Endometrium (tissue), 2 donors: ENCODE data around the gene KLHL2.
"Not testable (repeated sequence)": the region's sequence is repeated elsewhere in the genome, so short reads cannot be mapped to it uniquely, and the experiment has no call there.

ENCODE experiments used
- FAIRE-seq: peaks from 2 replicates; lab custom pipeline; 2012; peaks lifted over from hg19 to GRCh38; lab: Jason Lieb, UNC
- donor health status: control.
- donor health status: control.

The KLHL2 gene, protein sequence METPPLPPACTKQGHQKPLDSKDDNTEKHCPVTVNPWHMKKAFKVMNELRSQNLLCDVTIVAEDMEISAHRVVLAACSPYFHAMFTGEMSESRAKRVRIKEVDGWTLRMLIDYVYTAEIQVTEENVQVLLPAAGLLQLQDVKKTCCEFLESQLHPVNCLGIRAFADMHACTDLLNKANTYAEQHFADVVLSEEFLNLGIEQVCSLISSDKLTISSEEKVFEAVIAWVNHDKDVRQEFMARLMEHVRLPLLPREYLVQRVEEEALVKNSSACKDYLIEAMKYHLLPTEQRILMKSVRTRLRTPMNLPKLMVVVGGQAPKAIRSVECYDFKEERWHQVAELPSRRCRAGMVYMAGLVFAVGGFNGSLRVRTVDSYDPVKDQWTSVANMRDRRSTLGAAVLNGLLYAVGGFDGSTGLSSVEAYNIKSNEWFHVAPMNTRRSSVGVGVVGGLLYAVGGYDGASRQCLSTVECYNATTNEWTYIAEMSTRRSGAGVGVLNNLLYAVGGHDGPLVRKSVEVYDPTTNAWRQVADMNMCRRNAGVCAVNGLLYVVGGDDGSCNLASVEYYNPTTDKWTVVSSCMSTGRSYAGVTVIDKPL

DNA sequence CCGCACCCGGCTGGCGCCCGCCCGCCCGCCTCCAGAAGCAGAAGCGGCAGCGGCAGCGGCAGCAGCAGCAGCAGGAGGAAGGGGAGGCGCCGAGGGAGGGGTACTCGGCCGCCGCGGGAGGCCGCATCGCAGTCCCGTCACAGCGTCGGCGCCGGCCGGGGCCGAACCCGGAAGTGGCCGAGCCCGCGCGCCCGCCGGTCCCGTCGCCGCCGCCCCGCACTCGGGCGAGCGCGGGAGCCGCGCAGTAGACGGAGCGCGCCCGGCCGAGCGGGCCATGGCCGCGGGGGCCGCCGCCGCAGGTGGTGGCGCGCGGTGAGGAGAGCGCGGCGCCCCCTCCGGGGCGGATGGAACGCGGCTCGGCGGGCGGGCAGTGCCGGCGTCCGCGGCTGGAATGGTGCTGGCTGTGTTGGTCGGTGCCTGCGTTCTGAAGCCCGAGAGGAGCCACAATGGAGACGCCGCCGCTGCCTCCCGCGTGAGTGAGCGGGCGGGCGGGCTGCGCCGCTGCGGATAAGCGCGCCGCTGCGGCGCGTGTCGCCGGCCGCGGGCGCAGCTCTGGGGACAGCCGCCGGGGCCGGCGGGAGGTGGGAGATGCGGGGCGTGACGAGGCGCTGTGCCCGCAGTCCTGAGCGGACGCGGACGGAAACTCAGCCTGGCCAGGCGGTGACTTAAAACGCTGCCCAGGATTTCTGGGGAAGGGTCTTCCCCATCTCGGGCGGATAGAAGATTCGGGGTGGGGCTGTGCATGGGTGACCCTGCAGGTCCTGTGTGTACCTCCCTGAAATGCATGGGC is at the start of gene KLHL2:
Gene KLHL2 (plus strand): TSS at position 131 of the 790 bp plus-strand sequence. CDS start 316 bp downstream, at position 447.
- FAIRE-seq: no peak

DNA sequence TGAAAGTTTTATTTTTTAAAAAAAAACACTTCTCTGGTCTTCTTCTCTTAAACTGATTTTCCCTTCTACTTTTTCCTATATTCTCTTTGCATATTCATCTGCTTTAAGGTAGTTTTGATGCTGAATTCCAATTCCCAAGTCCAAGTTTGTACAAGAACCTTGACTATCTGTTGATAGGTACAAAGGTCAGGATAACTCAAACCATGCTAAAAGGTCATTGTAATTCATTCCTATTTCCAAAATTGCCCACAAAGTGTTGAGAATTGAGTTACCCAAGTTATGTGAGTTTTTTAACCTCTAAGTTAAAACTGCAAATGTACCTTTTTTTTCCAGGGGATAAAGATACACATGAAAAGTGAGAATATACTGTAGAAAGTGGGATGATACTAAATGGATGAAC is 48.6 kb upstream of the KLHL2 start:
- FAIRE-seq: no peak

- FAIRE-seq: no peak
Observed at GRCh38 chr4:165164257-165164656, 43.1 kb upstream of the KLHL2 start.

- not testable (repeated sequence) for FAIRE-seq
Observed at GRCh38 chr4:165166872-165167271, 40.5 kb upstream of the KLHL2 start.

- no peak for FAIRE-seq
Observed at GRCh38 chr4:165167650-165168049, 39.7 kb upstream of the KLHL2 start.

- FAIRE-seq: no peak
Observed at GRCh38 chr4:165170819-165171218, 36.5 kb upstream of the KLHL2 start.

- not testable (repeated sequence) for FAIRE-seq
Observed at GRCh38 chr4:165175470-165175869, 31.9 kb upstream of the KLHL2 start.

DNA sequence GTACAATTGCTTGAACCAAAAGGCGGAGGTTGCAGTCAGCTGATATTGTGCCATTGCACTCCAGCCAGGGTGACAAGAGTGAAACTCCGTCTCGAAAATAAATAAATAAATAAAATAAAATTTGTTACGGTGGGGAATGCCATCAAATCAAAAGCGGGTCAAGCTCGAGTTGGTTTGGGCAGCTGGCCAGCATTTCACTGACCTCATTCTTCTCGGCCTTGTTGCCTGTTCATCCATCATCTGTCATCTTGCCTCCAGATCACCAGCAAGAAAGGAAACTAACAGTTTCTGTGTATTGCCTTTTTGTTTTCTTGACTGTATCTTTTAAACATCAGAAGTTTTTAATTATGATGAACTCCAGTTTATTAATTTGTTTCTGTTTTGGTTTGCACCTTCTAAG is 31.5 kb upstream of the KLHL2 start:
- FAIRE-seq: no peak

DNA sequence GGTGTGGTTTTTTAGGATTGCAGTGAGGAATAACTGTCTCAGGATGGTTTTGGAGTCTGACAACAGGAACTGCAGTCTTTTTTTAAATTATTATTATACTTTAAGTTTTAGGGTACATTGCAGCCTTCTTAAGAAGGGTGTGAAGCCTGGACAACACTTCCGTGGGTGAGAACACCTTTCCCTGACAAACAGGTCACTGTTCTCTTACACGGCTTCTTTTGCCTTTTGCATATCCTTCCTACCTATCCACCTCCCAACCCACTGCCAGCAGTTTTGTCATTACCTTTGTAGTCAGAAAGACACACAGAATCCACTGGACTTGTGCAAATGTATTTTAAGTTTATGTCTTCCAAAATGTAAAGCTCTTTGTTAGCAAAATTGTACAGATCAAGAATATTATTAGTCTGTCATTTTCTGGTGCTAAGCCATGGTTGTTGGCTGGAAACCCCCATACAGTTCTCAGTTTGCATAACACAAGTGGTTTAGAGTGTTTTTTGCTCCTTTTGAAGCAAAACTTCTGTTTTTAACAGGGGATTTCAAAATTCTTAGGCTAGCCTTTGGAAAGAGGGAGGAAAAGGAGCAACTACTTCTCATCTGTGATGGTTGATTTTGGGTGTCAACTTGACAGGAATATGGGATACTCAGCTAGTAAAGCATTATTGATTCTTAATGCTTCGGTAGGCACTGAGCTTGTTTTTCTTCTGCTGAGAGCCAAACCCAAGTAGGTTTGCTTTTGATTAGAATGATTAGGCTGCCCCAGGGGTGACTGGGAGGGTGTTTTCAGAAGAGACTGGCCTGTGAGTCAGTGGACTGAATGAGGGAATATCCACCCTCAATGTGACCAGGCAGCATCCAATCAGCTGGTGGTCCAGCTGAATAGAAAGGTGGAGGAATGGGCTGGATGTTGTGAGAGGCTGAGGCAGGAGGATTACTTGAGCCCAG is 29.4 kb upstream of the KLHL2 start:
- FAIRE-seq: no peak

GRCh38 chr4:165184220-165184619 is 23.1 kb upstream of the KLHL2 start:
- no peak for FAIRE-seq

GRCh38 chr4:165184998-165185397 is 22.4 kb upstream of the KLHL2 start:
- FAIRE-seq: not testable (repeated sequence)

GRCh38 chr4:165185448-165185847 is 21.9 kb upstream of the KLHL2 start:
- no peak for FAIRE-seq

DNA sequence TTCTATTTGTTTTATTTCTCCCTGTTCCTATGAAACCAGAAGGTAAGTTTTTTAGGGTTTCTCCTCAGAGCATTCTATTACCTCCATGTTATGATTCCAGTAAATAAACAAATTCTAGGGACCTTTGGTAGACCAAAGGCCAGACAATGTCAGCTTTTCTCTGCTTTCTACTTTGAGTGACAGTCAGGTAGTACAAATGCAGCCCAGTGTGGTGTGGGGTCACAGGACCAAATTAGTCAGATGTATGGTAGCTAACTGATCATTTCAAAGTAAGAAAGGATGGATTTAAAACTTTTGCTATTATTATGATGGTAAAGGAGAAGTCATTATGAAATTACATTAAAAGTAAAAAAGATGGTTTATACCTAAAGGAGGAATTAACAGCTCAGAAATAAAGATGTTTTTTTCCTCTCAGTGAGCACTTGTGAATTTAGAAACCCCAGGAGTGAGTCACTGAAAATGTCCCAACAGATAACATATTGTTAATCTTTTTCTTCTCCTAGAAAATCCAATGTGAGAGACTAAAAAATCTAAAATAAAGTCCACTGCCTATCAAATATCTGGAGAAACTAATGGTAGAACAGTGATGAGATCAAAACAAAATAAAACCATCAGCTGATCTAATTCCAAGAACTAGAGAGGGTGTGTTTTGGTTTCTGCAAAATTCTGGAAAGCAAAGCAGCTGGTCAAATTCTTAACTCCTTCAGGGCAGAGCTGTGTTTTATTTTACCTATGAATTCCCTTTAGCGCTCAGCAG is 16.6 kb upstream of the KLHL2 start:
- no peak for FAIRE-seq

- no peak for FAIRE-seq
Observed at GRCh38 chr4:165191348-165191656, 16.1 kb upstream of the KLHL2 start.

DNA sequence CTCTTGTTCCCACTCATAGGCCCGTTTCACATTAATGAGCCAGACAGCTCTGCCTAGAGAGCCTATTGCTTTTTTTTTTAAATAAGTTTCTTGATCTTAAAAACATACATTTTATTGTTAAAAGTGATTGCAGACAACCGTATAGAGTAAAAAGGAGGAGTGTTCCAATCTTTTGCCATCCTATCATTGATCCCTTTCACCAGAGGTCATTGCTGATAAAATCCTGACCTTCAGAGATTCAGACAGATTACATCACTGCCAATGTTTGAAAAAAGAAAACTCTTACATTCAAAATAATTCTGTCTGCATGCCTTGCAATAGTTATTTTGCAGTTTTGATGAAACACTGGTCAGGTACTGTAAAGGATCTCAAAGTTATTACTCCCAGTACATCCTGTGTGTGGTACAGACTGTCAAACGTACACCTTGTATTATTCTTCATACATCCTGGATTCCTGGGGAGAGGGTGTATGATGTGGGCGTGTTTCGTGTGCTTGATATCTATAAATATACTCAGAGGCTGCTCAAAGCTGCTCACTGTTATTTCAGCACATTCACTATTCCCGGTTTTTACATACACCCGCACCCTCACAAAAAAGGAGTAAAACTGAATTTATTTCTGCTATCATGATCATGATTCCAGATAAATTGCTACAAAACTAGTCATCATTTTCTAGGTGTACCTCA is 15.4 kb upstream of the KLHL2 start:
- FAIRE-seq: no peak

- FAIRE-seq: no peak
Observed at GRCh38 chr4:165192500-165192898, 14.9 kb upstream of the KLHL2 start.

DNA sequence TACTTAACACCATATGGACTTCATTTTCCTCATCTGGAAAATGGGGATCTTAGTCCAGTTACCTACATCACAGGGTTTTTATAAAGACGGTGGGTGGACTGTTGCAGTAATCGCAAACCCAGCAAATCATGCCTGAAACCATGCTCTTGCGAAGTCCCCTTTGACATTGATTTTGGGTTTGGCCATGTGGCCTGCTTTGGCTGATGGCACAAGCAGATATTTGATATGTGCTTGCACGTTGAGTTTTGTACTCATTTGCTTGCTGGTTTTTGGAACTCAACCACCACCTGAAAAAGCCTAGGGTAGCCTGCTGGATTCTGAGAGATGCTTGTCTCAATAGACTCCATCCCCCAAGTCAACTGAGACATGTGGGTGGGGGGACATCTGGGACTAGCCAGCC is 14.4 kb upstream of the KLHL2 start:
- FAIRE-seq: no peak

DNA sequence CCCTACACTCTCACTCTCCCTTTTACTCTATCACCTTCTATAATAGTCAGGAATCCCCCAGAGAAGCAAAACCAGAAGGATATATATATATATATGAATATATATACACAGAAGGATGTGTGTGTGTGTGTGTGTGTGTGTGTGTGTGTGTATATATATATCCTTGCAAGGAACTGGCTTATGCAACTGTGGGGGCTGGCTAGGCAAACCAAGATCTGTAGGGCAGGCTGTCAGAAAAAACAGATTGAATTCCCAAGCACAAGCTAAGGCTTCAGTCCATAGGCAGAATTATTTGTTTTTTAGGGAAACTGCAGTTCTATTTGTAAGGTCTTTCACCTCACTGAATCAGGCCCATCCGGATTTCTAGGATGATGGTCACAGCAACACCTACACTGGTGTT is 13.0 kb upstream of the KLHL2 start:
- FAIRE-seq: no peak

- FAIRE-seq: no peak
Observed at GRCh38 chr4:165198329-165198728, 9.0 kb upstream of the KLHL2 start.

- FAIRE-seq: no peak
Observed at GRCh38 chr4:165199286-165199685, 8.1 kb upstream of the KLHL2 start.

DNA sequence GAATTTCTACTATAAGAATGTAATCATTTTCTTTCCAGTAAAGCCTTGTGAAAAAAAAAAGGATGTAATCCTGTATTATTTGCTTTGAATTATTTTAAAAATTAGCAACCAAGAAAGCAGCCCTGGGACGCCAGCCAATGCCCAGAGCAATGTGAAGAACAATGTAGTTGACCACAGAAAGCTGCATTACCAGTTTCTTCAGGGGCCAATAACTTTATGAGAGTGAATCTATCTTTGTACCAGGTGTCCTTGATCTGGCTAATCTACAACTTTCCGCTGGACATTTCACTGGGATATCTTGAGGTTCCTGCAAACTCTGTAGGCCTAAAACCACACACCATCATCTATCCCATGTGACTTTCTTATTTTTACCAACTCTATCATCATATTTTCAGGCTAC is 7.6 kb upstream of the KLHL2 start:
- no peak for FAIRE-seq
